ENCODE data around the gene CFAP161.
"Not testable (repeated sequence)": the region's sequence is repeated elsewhere in the genome, so short reads cannot be mapped to it uniquely, and the experiment has no call there.

CFAP161 gene

GRCh38 chr15:81120069-81120468, 14.0 kb upstream of the CFAP161 start:
- no peak for TF ChIP-seq CTCF (IDR thresholded peaks at IDR 0.05; ENCODE audit: low read depth, low read length, missing control alignments)
- DNase-seq (ENCODE audit: extremely low read depth, low read depth), result no peak
- H3K4me3 ChIP-seq (replicated peaks; ENCODE audit: low read depth, low read length), result no peak overlapping the region

- no peak overlapping the region for H3K4me3 ChIP-seq (replicated peaks; ENCODE audit: low read depth, low read length)
Measured at GRCh38 chr15:81126892-81127291, 7.2 kb upstream of the CFAP161 start.

GRCh38 chr15:81141478-81141877, 7.4 kb downstream of the CFAP161 start:
- not testable (repeated sequence) for H3K4me3 ChIP-seq (replicated peaks; ENCODE audit: low read depth, low read length); DNase-seq (ENCODE audit: extremely low read depth, low read depth)

More at GRCh38 chr15:81126892-81127291, 7.2 kb upstream of the CFAP161 start:
- no peak for TF ChIP-seq CTCF (IDR thresholded peaks at IDR 0.05; ENCODE audit: low read depth, low read length, missing control alignments)
- no peak for DNase-seq (ENCODE audit: extremely low read depth, low read depth)

- no peak for DNase-seq (ENCODE audit: extremely low read depth, low read depth)
- TF ChIP-seq CTCF (IDR thresholded peaks at IDR 0.05; ENCODE audit: low read depth, low read length, missing control alignments), result no peak
Measured at GRCh38 chr15:81146006-81146405, 11.9 kb downstream of the CFAP161 start.

GRCh38 chr15:81146466-81146865, 12.4 kb downstream of the CFAP161 start:
- DNase-seq (ENCODE audit: extremely low read depth, low read depth), result no peak
- no peak overlapping the region for H3K4me3 ChIP-seq (replicated peaks; ENCODE audit: low read depth, low read length)
- no peak for TF ChIP-seq CTCF (IDR thresholded peaks at IDR 0.05; ENCODE audit: low read depth, low read length, missing control alignments)

More at GRCh38 chr15:81146006-81146405, 11.9 kb downstream of the CFAP161 start:
- no peak overlapping the region for H3K4me3 ChIP-seq (replicated peaks; ENCODE audit: low read depth, low read length)

GRCh38 chr15:81151389-81151788, 17.3 kb downstream of the CFAP161 start:
- no peak for DNase-seq (ENCODE audit: extremely low read depth, low read depth)
- H3K4me3 ChIP-seq (replicated peaks; ENCODE audit: low read depth, low read length), result no peak overlapping the region
- no peak for TF ChIP-seq CTCF (IDR thresholded peaks at IDR 0.05; ENCODE audit: low read depth, low read length, missing control alignments)

- DNase-seq (ENCODE audit: extremely low read depth, low read depth), result no peak
- no peak for TF ChIP-seq CTCF (IDR thresholded peaks at IDR 0.05; ENCODE audit: low read depth, low read length, missing control alignments)
- no peak overlapping the region for H3K4me3 ChIP-seq (replicated peaks; ENCODE audit: low read depth, low read length)
Measured at GRCh38 chr15:81152339-81152738, 18.3 kb downstream of the CFAP161 start.
